Mesothelial cell of epicardium (in vitro differentiated cells): Measurements from ENCODE around the gene MAGI2. TPM values are rescaled to one million over a fixed set of nuclear protein-coding genes. Genes with fewer than 3 reads are reported as not detected.

Source experiments
- DNase-seq, 2 experiments: peaks; one replicate each; pipeline ENCODE4 v3.0.0; 2021; ENCODE audit warnings: low spot score in 2 of 2; ENCODE audit not compliant: unreplicated experiment in 2 of 2
- H3K27ac Mint-ChIP-seq: 2 replicates; pipeline ENCODE4 v1.8.0; 2021; ENCODE audit warnings: mixed read lengths
- H3K27me3 Mint-ChIP-seq: 2 replicates; pipeline ENCODE4 v1.8.0; 2021; ENCODE audit warnings: low read depth, mixed read lengths
- H3K36me3 Mint-ChIP-seq: 2 replicates; pipeline ENCODE4 v1.8.0; 2021; ENCODE audit warnings: mixed read lengths
- H3K4me1 Mint-ChIP-seq: 2 replicates; pipeline ENCODE4 v1.8.0; 2021; ENCODE audit warnings: mixed read lengths
- H3K4me3 Mint-ChIP-seq: 2 replicates; pipeline ENCODE4 v1.8.0; 2021; ENCODE audit warnings: mild to moderate bottlenecking, moderate library complexity, mixed read lengths
- H3K9me3 Mint-ChIP-seq: 2 replicates; pipeline ENCODE4 v1.8.0; 2021; ENCODE audit warnings: mixed read lengths
- CTCF ChIP-seq: fragments of 200-600 bp; sonication (generic); IDR thresholded peaks from one replicate; pipeline ENCODE4 v1.5.0; 2021; ENCODE audit warnings: antibody characterized with exemption; ENCODE audit not compliant: unreplicated experiment
- total RNA-seq: library from RNA; stranded (reverse); gene quantifications from 3 replicates; pipeline ENCODE4 v1.2.1, GENCODE V29; 2021

MAGI2 gene
- total RNA-seq, 1 donor from 2014 or later, result 38.4 TPM

GRCh38 chr7:78179211-78179610 is 1274.3 kb downstream of the MAGI2 start:
- Mint-ChIP-seq H3K9me3 (no peaks in the 10 kb centered on the region), H3K36me3 (no peaks in the 10 kb centered on the region), H3K4me1 (peaks cover 30% of the 10 kb centered on the region), H3K4me3 (no peak overlapping the region), H3K27ac (no peak overlapping the region), H3K27me3 (no peaks in the 10 kb centered on the region)
- no peak for TF ChIP-seq CTCF
- DNase-seq, result no peak

- no peak for TF ChIP-seq CTCF
- Mint-ChIP-seq H3K9me3 (no peaks in the 10 kb centered on the region), H3K4me1 (peaks cover 30% of the 10 kb centered on the region), H3K36me3 (no peaks in the 10 kb centered on the region), H3K4me3 (no peak overlapping the region), H3K27me3 (no peaks in the 10 kb centered on the region), H3K27ac (no peak overlapping the region)
- DNase-seq, result no peak
Measured at GRCh38 chr7:78178319-78178718, 1275.1 kb downstream of the MAGI2 start.

- no peaks in the 10 kb centered on the region for H3K9me3 Mint-ChIP-seq
- H3K36me3 Mint-ChIP-seq, result no peaks in the 10 kb centered on the region
- H3K4me3 Mint-ChIP-seq, result no peak overlapping the region
- no peak overlapping the region for H3K27ac Mint-ChIP-seq
- no peaks in the 10 kb centered on the region for H3K27me3 Mint-ChIP-seq
- no peak for DNase-seq
- TF ChIP-seq CTCF, result no peak
- peaks cover 39% of the 10 kb centered on the region for H3K4me1 Mint-ChIP-seq
Measured at GRCh38 chr7:78176171-78176570, 1277.3 kb downstream of the MAGI2 start.

- Mint-ChIP-seq H3K27ac (no peak overlapping the region), H3K4me1 (peaks cover 34% of the 10 kb centered on the region), H3K27me3 (no peaks in the 10 kb centered on the region), H3K9me3 (no peaks in the 10 kb centered on the region), H3K36me3 (no peaks in the 10 kb centered on the region), H3K4me3 (no peak overlapping the region)
- no peak for TF ChIP-seq CTCF
- no peak for DNase-seq
Measured at GRCh38 chr7:78175330-78176100, 1278.0 kb downstream of the MAGI2 start.

GRCh38 chr7:78173666-78174065 is 1279.8 kb downstream of the MAGI2 start:
- no peaks in the 10 kb centered on the region for H3K36me3 Mint-ChIP-seq
- H3K27me3 Mint-ChIP-seq, result no peaks in the 10 kb centered on the region
- no peak overlapping the region for H3K27ac Mint-ChIP-seq
- no peaks in the 10 kb centered on the region for H3K9me3 Mint-ChIP-seq
- no peak for TF ChIP-seq CTCF
- H3K4me3 Mint-ChIP-seq, result no peak overlapping the region
- no peak for DNase-seq
- peaks cover 24% of the 10 kb centered on the region for H3K4me1 Mint-ChIP-seq
